ENCODE data around the gene NR3C1. TPM values are rescaled to one million over a fixed set of nuclear protein-coding genes. Genes with fewer than 3 reads are reported as not detected.

NR3C1 gene
- total RNA-seq, 2 experiments from 2014 or later, result 47.1 to 53.9 TPM

DNA sequence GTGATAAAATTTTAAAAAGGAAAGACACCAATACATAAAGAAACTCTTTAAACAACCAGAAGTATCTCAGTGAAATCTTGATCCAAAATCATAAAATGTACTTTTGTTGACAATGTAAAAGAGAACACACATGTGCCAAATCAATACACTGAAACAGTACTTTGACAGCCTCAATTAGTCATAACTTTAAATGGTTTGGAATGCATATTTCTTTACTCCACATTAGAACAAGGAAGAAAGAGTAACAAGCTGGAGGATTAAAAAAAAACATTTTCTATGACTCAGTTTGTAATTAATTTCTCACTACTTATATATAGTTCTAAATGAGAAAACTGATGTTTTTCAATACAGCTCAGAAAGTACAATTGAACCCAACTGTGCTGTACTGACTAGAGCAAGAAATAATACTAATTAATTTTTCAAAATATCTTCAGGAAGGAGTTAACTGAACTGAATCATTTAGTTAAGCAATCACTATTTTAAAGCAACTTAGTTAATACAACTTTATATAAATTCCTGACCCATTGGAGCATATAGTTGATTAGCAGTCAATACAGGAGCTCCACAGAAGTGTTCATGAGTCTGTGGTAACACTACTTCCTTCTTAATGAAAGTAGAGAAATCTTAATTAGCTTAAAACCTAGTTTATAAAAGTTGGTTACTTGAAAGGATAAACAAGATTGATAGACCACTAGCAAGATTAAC is 101.0 kb downstream of the NR3C1 start:
- DNase-seq (no peak), ATAC-seq (no peak)
- no peak overlapping the region for H3K4me3 Mint-ChIP-seq
- CTCF ChIA-PET, result interaction anchor here (0.5 to 0.6 kb wide), 2 partner anchors 600 to 714 kb away, joined by 3 to 5 read pairs; no protein-coding TSS in a partner anchor
- peaks cover 50% of the 10 kb centered on the region for H3K36me3 Mint-ChIP-seq (ENCODE audit: low read depth)
- no peaks in the 10 kb centered on the region for H3K27me3 Mint-ChIP-seq
- no peak overlapping the region for H3K27ac Mint-ChIP-seq
- peaks cover 22% of the 10 kb centered on the region for H3K4me1 Mint-ChIP-seq
- intact Hi-C loops (cut with DNase I, micrococcal nuclease), result no loop called here
- H3K9me3 Mint-ChIP-seq (ENCODE audit: low read depth), result peaks cover 9% of the 10 kb centered on the region
- POLR2A ChIA-PET, result no interaction called here

DNA sequence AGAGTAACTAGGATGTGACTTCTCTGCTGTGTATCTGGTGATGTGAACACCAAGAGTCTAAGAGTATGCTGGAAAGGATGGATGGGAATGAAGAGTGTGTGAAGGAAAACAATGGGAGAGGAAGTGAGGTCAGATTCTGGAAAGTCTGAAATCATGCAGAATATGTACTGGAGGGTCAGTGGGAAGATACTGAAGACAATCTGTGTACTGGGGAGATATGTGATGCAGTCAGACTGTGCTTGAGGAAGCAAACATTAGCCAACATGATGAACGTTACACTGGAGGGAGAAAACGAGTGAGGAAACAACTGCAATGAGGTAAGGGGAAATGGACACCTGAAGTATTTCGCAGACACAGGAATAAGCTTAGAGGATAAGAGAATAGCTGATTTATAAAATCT is 105.7 kb downstream of the NR3C1 start:
- Mint-ChIP-seq H3K9me3 (ENCODE audit: low read depth) (no peaks in the 10 kb centered on the region), H3K27ac (peak overlapping the region; percentile 38), H3K27me3 (no peaks in the 10 kb centered on the region), H3K4me1 (peaks cover 8% of the 10 kb centered on the region), H3K36me3 (ENCODE audit: low read depth) (peaks cover 48% of the 10 kb centered on the region), H3K4me3 (no peak overlapping the region)
- intact Hi-C loops (cut with DNase I, micrococcal nuclease), result no loop called here
- POLR2A ChIA-PET, result no interaction called here
- CTCF ChIA-PET, result interaction anchor here (1.4 kb wide), 1 partner anchor 295 kb away, joined by 4 read pairs; no protein-coding TSS in a partner anchor
- DNase-seq (no peak), ATAC-seq (no peak)

DNA sequence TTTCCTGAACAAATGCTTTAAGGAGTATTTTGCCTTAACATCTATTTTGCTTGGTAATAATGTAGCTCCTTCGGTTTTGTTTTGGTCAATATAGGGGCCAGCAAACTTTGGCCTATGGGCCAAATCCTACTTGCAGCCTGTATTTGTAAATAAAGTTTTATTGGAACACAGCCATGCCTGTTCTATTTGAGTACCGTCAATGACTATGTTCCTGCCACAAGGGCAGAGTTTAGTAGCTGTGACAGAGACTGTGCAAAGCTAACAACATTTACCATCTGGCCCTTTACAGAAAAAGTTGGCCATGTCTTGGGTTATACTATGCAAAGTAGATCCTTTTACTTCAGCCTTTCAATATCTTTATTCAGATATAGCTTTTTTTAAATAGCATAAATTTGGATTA is 113.4 kb downstream of the NR3C1 start:
- intact Hi-C loops (cut with DNase I, micrococcal nuclease), result no loop called here
- Mint-ChIP-seq H3K4me3 (no peak overlapping the region), H3K4me1 (peaks cover 3% of the 10 kb centered on the region), H3K27ac (no peak overlapping the region), H3K36me3 (ENCODE audit: low read depth) (peaks cover 56% of the 10 kb centered on the region), H3K9me3 (ENCODE audit: low read depth) (no peaks in the 10 kb centered on the region), H3K27me3 (no peaks in the 10 kb centered on the region)
- DNase-seq, result no peak
- CTCF ChIA-PET, result interaction anchor here (0.6 to 0.9 kb wide), 3 partner anchors 10 to 306 kb away, joined by 3 read pairs; no protein-coding TSS in a partner anchor
- ATAC-seq, result no peak
- POLR2A ChIA-PET, result interaction anchor here (0.7 kb wide), 1 partner anchor 163 kb away, joined by 4 read pairs; no protein-coding TSS in a partner anchor

DNA sequence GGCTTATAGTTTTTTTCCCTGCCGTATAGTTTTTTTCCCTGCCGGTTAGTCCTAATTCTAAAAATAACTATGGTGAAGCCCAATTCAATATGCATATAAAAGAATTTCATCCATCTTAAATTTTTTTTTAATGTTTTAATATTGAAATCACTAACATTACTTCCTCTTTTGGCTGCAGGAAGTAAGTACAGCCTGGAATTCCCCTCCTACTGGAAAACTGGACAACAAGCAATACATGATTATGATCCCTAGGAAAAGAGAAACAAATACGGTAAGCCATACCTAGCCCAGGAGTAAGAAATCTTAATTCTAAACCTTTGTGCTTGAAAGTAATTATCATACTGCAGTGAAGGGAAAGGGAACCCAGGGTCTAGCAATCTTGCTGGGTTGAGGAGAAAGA is 119.0 kb downstream of the NR3C1 start:
- intact Hi-C loops (cut with DNase I, micrococcal nuclease), result no loop called here
- H3K9me3 Mint-ChIP-seq (ENCODE audit: low read depth), result no peaks in the 10 kb centered on the region
- H3K27ac Mint-ChIP-seq, result no peak overlapping the region
- H3K36me3 Mint-ChIP-seq (ENCODE audit: low read depth), result peaks cover 51% of the 10 kb centered on the region
- ATAC-seq, result no peak
- DNase-seq, result no peak
- H3K27me3 Mint-ChIP-seq, result no peaks in the 10 kb centered on the region
- H3K4me1 Mint-ChIP-seq, result no peaks in the 10 kb centered on the region
- POLR2A ChIA-PET, result no interaction called here
- H3K4me3 Mint-ChIP-seq, result no peak overlapping the region
- CTCF ChIA-PET, result no interaction called here

DNA sequence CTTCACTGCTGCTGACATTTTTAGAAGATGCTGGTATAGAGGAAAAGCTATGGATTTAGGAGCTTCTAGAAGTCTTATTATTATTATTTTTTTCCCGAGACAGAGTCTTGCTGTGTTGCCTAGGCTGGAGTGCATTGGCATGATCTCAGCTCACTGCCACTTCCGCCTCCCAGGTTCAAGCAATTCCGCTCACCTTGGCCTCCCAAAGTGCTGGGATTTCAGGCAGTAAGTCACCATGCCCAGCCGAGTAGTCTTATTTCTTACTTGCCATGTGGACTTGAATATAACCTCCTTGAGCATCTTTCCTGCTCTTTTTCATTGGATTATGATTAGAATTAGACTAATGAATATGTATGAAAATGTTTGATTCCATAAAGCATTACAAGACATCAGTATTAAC is 119.5 kb downstream of the NR3C1 start:
- ChIA-PET POLR2A (no interaction called here), CTCF (interaction anchor here (0.6 to 1.4 kb wide), 3 partner anchors 8 to 381 kb away, joined by 3 to 4 read pairs (median 3); no protein-coding TSS in a partner anchor)
- Mint-ChIP-seq H3K4me1 (no peaks in the 10 kb centered on the region), H3K27me3 (no peaks in the 10 kb centered on the region), H3K4me3 (no peak overlapping the region), H3K27ac (no peak overlapping the region), H3K9me3 (ENCODE audit: low read depth) (no peaks in the 10 kb centered on the region), H3K36me3 (ENCODE audit: low read depth) (peaks cover 47% of the 10 kb centered on the region)
- DNase-seq (no peak), ATAC-seq (no peak)
- intact Hi-C loops (cut with DNase I, micrococcal nuclease), result no loop called here

DNA sequence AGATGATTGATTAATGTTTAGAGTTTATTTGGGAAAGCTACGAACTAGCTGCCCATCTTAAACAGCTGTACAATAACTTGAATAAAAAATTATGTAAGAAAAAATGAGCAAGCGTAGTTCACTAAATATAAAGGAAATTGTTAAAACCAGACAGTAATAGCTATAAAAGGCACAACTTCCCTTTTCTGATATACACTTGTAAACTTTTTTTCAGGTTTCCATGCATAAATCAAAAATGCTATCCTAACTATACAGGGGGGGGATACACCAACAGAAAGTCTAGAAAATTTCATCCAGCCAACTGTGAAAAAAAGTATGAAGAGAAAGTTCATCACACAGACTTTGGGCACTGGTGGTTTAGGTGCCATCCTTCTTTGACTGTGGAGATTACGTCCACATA is 122.3 kb downstream of the NR3C1 start:
- POLR2A ChIA-PET, result no interaction called here
- intact Hi-C loops (cut with DNase I, micrococcal nuclease), result no loop called here
- H3K9me3 Mint-ChIP-seq (ENCODE audit: low read depth), result no peaks in the 10 kb centered on the region
- no peak for ATAC-seq
- H3K36me3 Mint-ChIP-seq (ENCODE audit: low read depth), result peaks cover 39% of the 10 kb centered on the region
- no peak overlapping the region for H3K27ac Mint-ChIP-seq
- no peak overlapping the region for H3K4me3 Mint-ChIP-seq
- H3K27me3 Mint-ChIP-seq, result no peaks in the 10 kb centered on the region
- CTCF ChIA-PET, result interaction anchor here (0.7 to 2.1 kb wide), 5 partner anchors 9 to 568 kb away, joined by 3 to 7 read pairs (median 3); no protein-coding TSS in a partner anchor
- no peaks in the 10 kb centered on the region for H3K4me1 Mint-ChIP-seq
- no peak for DNase-seq

DNA sequence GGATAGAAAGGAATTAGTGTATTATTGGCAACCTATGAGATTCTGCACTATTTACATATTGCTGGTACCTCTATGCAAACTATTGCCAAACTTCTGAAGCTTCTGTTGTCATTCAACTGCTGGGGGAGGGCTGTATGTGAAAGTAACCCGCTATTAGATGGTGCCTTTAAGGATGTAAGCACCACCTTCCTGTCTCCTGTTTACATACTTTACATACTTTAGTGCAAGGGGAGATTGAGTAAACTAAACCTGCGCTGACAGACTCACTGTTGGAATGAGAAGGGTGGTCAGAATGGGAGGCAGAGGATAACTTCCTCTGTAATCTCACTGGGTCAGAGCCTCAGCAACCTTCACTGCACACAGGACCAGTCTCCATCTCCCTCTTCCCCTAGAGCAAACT is 123.8 kb downstream of the NR3C1 start:
- H3K9me3 Mint-ChIP-seq (ENCODE audit: low read depth), result no peaks in the 10 kb centered on the region
- intact Hi-C loops (cut with DNase I, micrococcal nuclease), result no loop called here
- ATAC-seq (no peak), DNase-seq (no peak)
- H3K4me1 Mint-ChIP-seq, result no peaks in the 10 kb centered on the region
- H3K27me3 Mint-ChIP-seq, result no peaks in the 10 kb centered on the region
- POLR2A ChIA-PET, result no interaction called here
- no peak overlapping the region for H3K27ac Mint-ChIP-seq
- no peak overlapping the region for H3K4me3 Mint-ChIP-seq
- CTCF ChIA-PET, result interaction anchor here (0.6 to 2.1 kb wide), 3 partner anchors 10 to 137 kb away, joined by 3 to 7 read pairs (median 3); no protein-coding TSS in a partner anchor
- H3K36me3 Mint-ChIP-seq (ENCODE audit: low read depth), result peaks cover 33% of the 10 kb centered on the region

DNA sequence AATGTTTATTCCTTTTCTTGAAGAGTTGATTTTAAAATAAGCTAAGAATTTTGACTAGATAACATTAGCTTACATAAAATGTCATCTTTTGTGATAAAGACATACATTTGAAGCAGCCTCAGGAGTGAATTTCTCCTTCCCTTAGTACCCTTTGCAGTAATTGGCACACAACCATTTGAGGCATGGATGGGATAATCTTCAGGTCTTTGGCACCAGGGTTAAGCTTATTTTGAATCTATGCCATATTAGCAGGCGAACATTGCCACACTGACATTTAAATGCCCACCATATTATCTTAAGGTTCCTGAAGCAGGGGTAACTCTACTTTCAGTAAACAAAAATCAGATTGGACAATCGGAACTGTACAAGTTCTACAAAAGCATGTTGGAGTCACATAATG is 126.0 kb downstream of the NR3C1 start:
- intact Hi-C loops (cut with DNase I, micrococcal nuclease), result no loop called here
- Mint-ChIP-seq H3K9me3 (ENCODE audit: low read depth) (no peaks in the 10 kb centered on the region), H3K27ac (no peak overlapping the region), H3K4me3 (no peak overlapping the region), H3K4me1 (no peaks in the 10 kb centered on the region), H3K27me3 (no peaks in the 10 kb centered on the region), H3K36me3 (ENCODE audit: low read depth) (peaks cover 19% of the 10 kb centered on the region)
- CTCF ChIA-PET, result no interaction called here
- DNase-seq, result no peak
- POLR2A ChIA-PET, result no interaction called here
- no peak for ATAC-seq

DNA sequence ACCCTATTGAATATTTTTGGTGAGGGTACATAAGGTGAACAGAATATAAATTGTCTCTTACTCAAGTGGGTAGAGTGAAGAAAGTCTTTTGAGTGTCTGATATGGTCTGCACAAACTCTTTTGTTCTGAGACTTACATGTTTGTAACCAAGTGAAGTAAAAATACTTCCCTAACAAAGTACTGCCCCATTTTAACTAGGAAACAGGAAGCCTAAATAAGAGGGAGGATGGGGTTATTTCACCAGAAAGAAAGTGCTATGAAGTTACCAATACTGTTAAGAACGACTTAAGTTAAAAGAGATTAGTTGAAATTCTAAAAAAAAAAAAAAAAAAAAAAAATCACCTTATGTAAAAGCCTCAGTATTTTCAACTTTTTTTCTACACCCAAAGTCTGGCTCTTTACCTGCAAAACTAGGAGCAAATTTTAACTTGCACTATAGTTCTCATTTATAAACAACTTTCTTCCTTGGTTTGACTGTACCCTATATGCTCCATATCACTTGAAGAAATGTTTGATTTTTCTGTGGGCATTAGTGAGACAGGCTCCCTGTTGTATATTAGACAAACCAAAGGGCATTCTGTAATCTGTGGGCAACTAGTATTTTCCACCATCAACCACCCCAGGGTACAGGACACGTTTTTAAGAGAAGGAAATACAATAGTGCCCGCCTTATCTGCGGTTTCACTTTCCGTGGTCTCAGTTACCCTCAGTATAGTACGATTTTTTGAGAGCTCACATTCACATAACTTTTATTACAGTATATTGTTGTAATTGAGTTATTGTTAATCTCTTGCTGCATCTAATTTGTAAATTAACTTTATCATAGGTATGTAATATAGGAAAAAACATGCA is 127.7 kb downstream of the NR3C1 start:
- Mint-ChIP-seq H3K4me3 (no peak overlapping the region), H3K9me3 (ENCODE audit: low read depth) (peaks cover 2% of the 10 kb centered on the region), H3K27me3 (no peaks in the 10 kb centered on the region), H3K4me1 (no peaks in the 10 kb centered on the region), H3K36me3 (ENCODE audit: low read depth) (peaks cover 10% of the 10 kb centered on the region), H3K27ac (no peak overlapping the region)
- intact Hi-C loops (cut with DNase I, micrococcal nuclease), result no loop called here
- DNase-seq (no peak), ATAC-seq (no peak)
- ChIA-PET POLR2A (no interaction called here), CTCF (no interaction called here)

DNA sequence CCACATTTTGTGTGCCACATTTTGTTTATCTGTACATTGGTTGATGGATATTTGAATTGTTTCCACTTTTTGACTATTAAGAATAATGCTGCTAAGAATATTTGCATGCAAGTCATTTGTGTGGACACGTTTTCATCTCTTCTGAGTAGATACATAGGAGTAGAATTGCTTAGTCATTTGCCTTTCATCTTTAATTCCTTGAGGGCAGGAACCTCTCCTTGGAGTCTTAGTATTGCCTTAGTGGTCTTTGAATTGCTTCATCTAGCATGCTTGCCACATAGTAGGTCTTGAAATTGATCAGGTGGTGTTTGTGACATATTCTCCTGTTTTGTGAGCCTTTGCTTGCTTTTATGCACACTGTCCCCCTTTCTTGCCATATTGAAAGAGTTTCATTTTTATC is 128.5 kb downstream of the NR3C1 start:
- Mint-ChIP-seq H3K9me3 (ENCODE audit: low read depth) (peaks cover 2% of the 10 kb centered on the region), H3K27ac (peak overlapping the region; percentile 20), H3K36me3 (ENCODE audit: low read depth) (peaks cover 9% of the 10 kb centered on the region), H3K27me3 (no peaks in the 10 kb centered on the region), H3K4me1 (no peaks in the 10 kb centered on the region), H3K4me3 (no peak overlapping the region)
- intact Hi-C loops (cut with DNase I, micrococcal nuclease), result no loop called here
- CTCF ChIA-PET, result no interaction called here
- no peak for DNase-seq
- POLR2A ChIA-PET, result no interaction called here
- ATAC-seq, result no peak

DNA sequence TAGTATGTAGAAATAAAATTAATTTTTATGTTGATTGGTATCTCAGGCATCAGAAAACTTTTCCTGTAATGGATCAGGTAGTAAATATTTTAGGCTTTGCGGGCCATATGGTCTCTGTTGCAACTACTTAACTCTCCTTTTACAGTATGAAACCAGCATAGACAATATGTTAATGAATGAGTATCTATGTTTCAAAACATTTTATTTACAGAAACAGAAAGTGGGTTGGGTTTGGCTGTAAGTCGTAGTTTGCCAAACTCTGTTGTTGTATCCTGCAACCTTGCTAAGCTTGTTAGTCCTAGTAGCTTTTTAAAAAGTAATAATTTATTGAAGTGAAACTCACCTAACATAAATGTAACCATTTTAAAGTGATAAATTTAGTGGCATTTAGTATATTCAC is 132.1 kb downstream of the NR3C1 start:
- Mint-ChIP-seq H3K36me3 (ENCODE audit: low read depth) (peaks cover 8% of the 10 kb centered on the region), H3K9me3 (ENCODE audit: low read depth) (peaks cover 18% of the 10 kb centered on the region), H3K4me1 (no peaks in the 10 kb centered on the region), H3K27me3 (no peaks in the 10 kb centered on the region), H3K27ac (no peak overlapping the region), H3K4me3 (no peak overlapping the region)
- intact Hi-C loops (cut with DNase I, micrococcal nuclease), result no loop called here
- no peak for ATAC-seq
- DNase-seq, result no peak
- POLR2A ChIA-PET, result no interaction called here
- CTCF ChIA-PET, result interaction anchor here (1.3 kb wide), 1 partner anchor 11 kb away, joined by 3 read pairs; no protein-coding TSS in a partner anchor

DNA sequence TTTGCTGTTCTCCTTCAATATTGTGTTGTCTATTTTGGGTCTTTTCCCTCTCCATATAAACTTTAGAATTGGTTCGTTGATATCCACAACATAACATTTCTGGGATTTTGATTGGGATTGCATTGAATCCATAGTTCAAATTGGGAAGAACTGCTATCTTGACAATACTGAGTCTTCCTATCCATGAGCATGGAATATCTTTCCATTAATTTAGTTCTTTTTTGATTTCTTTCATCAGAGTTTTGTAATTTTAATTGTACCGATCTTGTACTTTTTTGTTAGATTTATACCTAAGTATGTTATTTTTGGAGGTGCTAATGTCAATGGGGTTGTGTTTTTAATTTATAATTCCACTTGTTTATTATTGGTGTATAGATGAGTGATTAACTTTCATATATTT is 135.1 kb downstream of the NR3C1 start:
- DNase-seq (no peak), ATAC-seq (no peak)
- intact Hi-C loops (cut with DNase I, micrococcal nuclease), result no loop called here
- no peaks in the 10 kb centered on the region for H3K27me3 Mint-ChIP-seq
- no peak overlapping the region for H3K27ac Mint-ChIP-seq
- no peaks in the 10 kb centered on the region for H3K4me1 Mint-ChIP-seq
- peaks cover 30% of the 10 kb centered on the region for H3K9me3 Mint-ChIP-seq (ENCODE audit: low read depth)
- H3K4me3 Mint-ChIP-seq, result no peak overlapping the region
- POLR2A ChIA-PET, result no interaction called here
- CTCF ChIA-PET, result no interaction called here
- peaks cover 3% of the 10 kb centered on the region for H3K36me3 Mint-ChIP-seq (ENCODE audit: low read depth)

Measured in activated CD4-positive, alpha-beta T cell treated with anti-CD3 and anti-CD28 coated beads for 36 hours (primary cell).